NB4 (cell line): ENCODE measurements around the gene ZNF548.

Experiments
- CTCF ChIP-seq: IDR thresholded peaks from one replicate; pipeline ENCODE4 v1.5.1; 2012; ENCODE audit warnings: low read depth, low read length
- POLR2A ChIP-seq: IDR thresholded peaks from 2 replicates; pipeline ENCODE4 v1.6.1; 2011; ENCODE audit warnings: mild to moderate bottlenecking; ENCODE audit not compliant: insufficient read length; ENCODE audit errors: extremely low read depth

GRCh38 chr19:57362419-57362818, 27.2 kb upstream of the ZNF548 start:
- TF ChIP-seq CTCF (no peak), POLR2A (no peak)
